ENCODE measurements around the gene CAPN3.

Gene CAPN3

GRCh38 chr15:42375252-42375651 is 16.0 kb downstream of the CAPN3 start:
- Histone ChIP-seq H3K27me3 (ENCODE audit: insufficient read depth, low read depth, severe bottlenecking) (no peaks in the 10 kb centered on the region), H3K27ac (no peak overlapping the region), H3K4me3 (ENCODE audit: low read depth, low read length) (no peak overlapping the region), H3K9me3 (ENCODE audit: severe bottlenecking) (peaks cover 10% of the 10 kb centered on the region), H3K36me3 (no peaks in the 10 kb centered on the region)
- no peak for DNase-seq
- no peak for TF ChIP-seq CTCF (IDR thresholded peaks at IDR 0.05; ENCODE audit: low read depth, low read length)

- no peak for DNase-seq
- H3K27ac ChIP-seq = no peak overlapping the region
- peaks cover 10% of the 10 kb centered on the region for H3K9me3 ChIP-seq (ENCODE audit: severe bottlenecking)
- no peak overlapping the region for H3K4me3 ChIP-seq (ENCODE audit: low read depth, low read length)
- no peaks in the 10 kb centered on the region for H3K36me3 ChIP-seq
- no peak for TF ChIP-seq CTCF (IDR thresholded peaks at IDR 0.05; ENCODE audit: low read depth, low read length)
- no peaks in the 10 kb centered on the region for H3K27me3 ChIP-seq (ENCODE audit: insufficient read depth, low read depth, severe bottlenecking)
Observed at GRCh38 chr15:42375941-42376340, 16.6 kb downstream of the CAPN3 start.

- H3K36me3 ChIP-seq = no peaks in the 10 kb centered on the region
- no peak overlapping the region for H3K4me3 ChIP-seq (ENCODE audit: low read depth, low read length)
- no peak for DNase-seq
- no peak for TF ChIP-seq CTCF (IDR thresholded peaks at IDR 0.05; ENCODE audit: low read depth, low read length)
- peaks cover 9% of the 10 kb centered on the region for H3K9me3 ChIP-seq (ENCODE audit: severe bottlenecking)
- no peak overlapping the region for H3K27ac ChIP-seq
- H3K27me3 ChIP-seq (ENCODE audit: insufficient read depth, low read depth, severe bottlenecking) = no peaks in the 10 kb centered on the region
Observed at GRCh38 chr15:42378011-42378410, 18.7 kb downstream of the CAPN3 start.

GRCh38 chr15:42384597-42384996 is 25.3 kb downstream of the CAPN3 start:
- no peak overlapping the region for H3K27ac ChIP-seq
- H3K9me3 ChIP-seq (ENCODE audit: severe bottlenecking) = no peaks in the 10 kb centered on the region
- no peak overlapping the region for H3K4me3 ChIP-seq (ENCODE audit: low read depth, low read length)
- H3K36me3 ChIP-seq = no peaks in the 10 kb centered on the region
- no peak for DNase-seq
- TF ChIP-seq CTCF (IDR thresholded peaks at IDR 0.05; ENCODE audit: low read depth, low read length) = no peak
- no peaks in the 10 kb centered on the region for H3K27me3 ChIP-seq (ENCODE audit: insufficient read depth, low read depth, severe bottlenecking)

- no peak overlapping the region for H3K27ac ChIP-seq
- no peaks in the 10 kb centered on the region for H3K27me3 ChIP-seq (ENCODE audit: insufficient read depth, low read depth, severe bottlenecking)
- DNase-seq = peak; percentile 73
- no peak overlapping the region for H3K4me3 ChIP-seq (ENCODE audit: low read depth, low read length)
- no peaks in the 10 kb centered on the region for H3K36me3 ChIP-seq
- TF ChIP-seq CTCF (IDR thresholded peaks at IDR 0.05; ENCODE audit: low read depth, low read length) = peak; percentile 89
- no peaks in the 10 kb centered on the region for H3K9me3 ChIP-seq (ENCODE audit: severe bottlenecking)
Observed at GRCh38 chr15:42385206-42385979, 26.1 kb downstream of the CAPN3 start.

Data from WERI-Rb-1 (cell line).